IMR-90 (cell line): ENCODE data around the gene TAS2R16. TPM values are rescaled to one million over a fixed set of nuclear protein-coding genes. Genes with fewer than 3 reads are reported as not detected.

ENCODE experiments used
- ATAC-seq: fragments of 200-7000 bp; cut with Tn5 transposase; 2 replicates; pipeline ENCODE4 v1.9.1; 2020; ENCODE audit warnings: low read depth, mild to moderate bottlenecking, moderate library complexity
- BruUV-seq: library from RNA; stranded (reverse); fragments of 400-500 nt; replicated peaks from 2 replicates; lab custom pipeline; 2021; lab: Mats Ljungman, UMichigan
- CTCF ChIA-PET: fragments of 300-600 bp; formaldehyde crosslinking; extraction: SDS; loops from one replicate; lab custom pipeline; 2021; ENCODE audit warnings: antibody characterized with exemption; lab: Yijun Ruan, JAX
- POLR2A ChIA-PET: fragments of 300-600 bp; sonication (Branson Sonifier 250); formaldehyde crosslinking; loops from one replicate; lab custom pipeline; 2022; ENCODE audit warnings: antibody characterized with exemption; ENCODE audit not compliant: unreplicated experiment; lab: Charles Lee
- DNase-seq: peaks from one replicate; pipeline ENCODE4 v3.0.0; 2013
- H2AFZ ChIP-seq: replicated peaks from 2 replicates; pipeline ENCODE3; 2013; ENCODE audit warnings: low read length, mild to moderate bottlenecking; ENCODE audit not compliant: poor library complexity
- H2AK5ac ChIP-seq: 2 replicates; pipeline ENCODE4 v1.6.1; 2013; ENCODE audit warnings: low read depth, low read length, inconsistent platforms
- H2AK9ac ChIP-seq: replicated peaks from 2 replicates; pipeline ENCODE3; 2013; ENCODE audit warnings: mild to moderate bottlenecking, low read depth, low read length, moderate library complexity; ENCODE audit not compliant: poor library complexity
- H2BK120ac ChIP-seq: 2 replicates; pipeline ENCODE4 v1.6.1; 2013; ENCODE audit warnings: low read depth, low read length, inconsistent platforms
- H2BK15ac ChIP-seq: 3 replicates; pipeline ENCODE4 v1.6.1; 2013; ENCODE audit warnings: low read depth, low read length, inconsistent platforms
- H2BK20ac ChIP-seq: 2 replicates; pipeline ENCODE4 v1.6.1; 2013; ENCODE audit warnings: low read depth, mild to moderate bottlenecking, inconsistent platforms, low read length, moderate library complexity
- H2BK5ac ChIP-seq: 2 replicates; pipeline ENCODE4 v1.6.1; 2013; ENCODE audit warnings: mild to moderate bottlenecking, low read depth, low read length, inconsistent platforms; ENCODE audit not compliant: poor library complexity, severe bottlenecking
- H3K14ac ChIP-seq: replicated peaks from 2 replicates; pipeline ENCODE4 v1.6.1; 2013; ENCODE audit warnings: low read depth, low read length, inconsistent platforms
- H3K18ac ChIP-seq: 2 replicates; pipeline ENCODE4 v1.6.1; 2013; ENCODE audit warnings: low read depth, low read length, control low read depth
- H3K23ac ChIP-seq: 2 replicates; pipeline ENCODE4 v1.6.1; 2013; ENCODE audit warnings: low read depth, low read length, inconsistent platforms
- H3K27ac ChIP-seq: 2 replicates; pipeline ENCODE4 v1.5.1; 2013; ENCODE audit warnings: mild to moderate bottlenecking, control low read depth, low read length; ENCODE audit not compliant: insufficient read depth
- H3K27me3 ChIP-seq: 2 replicates; pipeline ENCODE4 v1.6.1; 2013; ENCODE audit warnings: low read length; ENCODE audit not compliant: control insufficient read depth, insufficient read depth
- H3K36me3 ChIP-seq: 2 replicates; pipeline ENCODE4 v1.6.1; 2013; ENCODE audit warnings: low read length, mixed read lengths; ENCODE audit not compliant: control insufficient read depth, insufficient read depth
- H3K4ac ChIP-seq: 2 replicates; pipeline ENCODE4 v1.6.1; 2013; ENCODE audit warnings: low read depth, low read length, inconsistent platforms
- H3K4me1 ChIP-seq: 2 replicates; pipeline ENCODE4 v1.6.1; 2013; ENCODE audit warnings: low read length, mixed read lengths; ENCODE audit not compliant: control insufficient read depth, insufficient read depth
- H3K4me2 ChIP-seq: 2 replicates; pipeline ENCODE4 v1.6.1; 2013; ENCODE audit warnings: low read depth, mild to moderate bottlenecking, control low read depth, low read length, moderate library complexity
- H3K4me3 ChIP-seq: 2 replicates; pipeline ENCODE4 v1.5.1; 2013; ENCODE audit warnings: low read depth, mild to moderate bottlenecking, control low read depth, low read length, moderate library complexity; ENCODE audit not compliant: insufficient read depth
- H3K56ac ChIP-seq: 2 replicates; pipeline ENCODE4 v1.6.1; 2013; ENCODE audit warnings: low read length, inconsistent platforms; ENCODE audit not compliant: insufficient read depth; ENCODE audit errors: extremely low read depth
- H3K79me1 ChIP-seq, 2 experiments: 2 replicates each; pipeline ENCODE4 v1.6.1; 2013; ENCODE audit warnings: low read length in 2 of 2, inconsistent platforms in 1 of 2, low read depth in 1 of 2
- H3K9ac ChIP-seq: 2 replicates; pipeline ENCODE4 v1.6.1; 2013; ENCODE audit warnings: low read depth, low read length, control low read depth
- H3K9me1 ChIP-seq: 2 replicates; pipeline ENCODE4 v1.6.1; 2013; ENCODE audit warnings: low read length, inconsistent platforms; ENCODE audit not compliant: insufficient read depth
- H3K9me3 ChIP-seq: 2 replicates; pipeline ENCODE4 v1.6.1; 2013; ENCODE audit warnings: low read length; ENCODE audit not compliant: control insufficient read depth, insufficient read depth
- H4K20me1 ChIP-seq: 2 replicates; pipeline ENCODE4 v1.6.1; 2013; ENCODE audit warnings: low read length, inconsistent platforms; ENCODE audit not compliant: insufficient read depth
- H4K5ac ChIP-seq: 2 replicates; pipeline ENCODE4 v1.6.1; 2013; ENCODE audit warnings: mild to moderate bottlenecking, low read depth, low read length, control low read depth
- H4K8ac ChIP-seq, 2 experiments: 2 replicates each; pipeline ENCODE4 v1.6.1; 2013; ENCODE audit warnings: low read depth in 2 of 2, low read length in 2 of 2, control low read depth in 1 of 2, inconsistent platforms in 1 of 2
- H4K91ac ChIP-seq: 2 replicates; pipeline ENCODE4 v1.6.1; 2013; ENCODE audit warnings: low read depth, low read length, inconsistent platforms; ENCODE audit not compliant: insufficient read depth
- BHLHE40 ChIP-seq: fragments of 150-350 bp; IDR thresholded peaks from 2 replicates; pipeline ENCODE4 v1.6.1; 2016; ENCODE audit warnings: mild to moderate bottlenecking, low read depth, low read length
- CEBPB ChIP-seq: IDR thresholded peaks from 2 replicates; pipeline ENCODE4 v1.6.1; 2012; ENCODE audit warnings: low read depth, low read length, improper control_type of control experiment
- CHD1 ChIP-seq: IDR thresholded peaks from 2 replicates; pipeline ENCODE4 v1.6.1; 2012; ENCODE audit warnings: low read depth, low read length, improper control_type of control experiment
- ELK1 ChIP-seq: fragments of 150-350 bp; IDR thresholded peaks from 2 replicates; pipeline ENCODE4 v1.6.1; 2016; ENCODE audit warnings: low read depth, mild to moderate bottlenecking, low read length, moderate library complexity, borderline replicate concordance
- FOS ChIP-seq: fragments of 150-350 bp; IDR thresholded peaks from 2 replicates; pipeline ENCODE4 v1.6.1; 2016; ENCODE audit warnings: low read depth, low read length
- MAFK ChIP-seq: IDR thresholded peaks from 2 replicates; pipeline ENCODE4 v1.6.1; 2012; ENCODE audit warnings: low read depth, low read length, improper control_type of control experiment
- MAZ ChIP-seq: IDR thresholded peaks from 2 replicates; pipeline ENCODE4 v1.6.1; 2012; ENCODE audit warnings: low read depth, mild to moderate bottlenecking, low read length, improper control_type of control experiment, moderate library complexity, borderline replicate concordance
- MXI1 ChIP-seq: IDR thresholded peaks from 2 replicates; pipeline ENCODE4 v1.6.1; 2012; ENCODE audit warnings: low read depth, mild to moderate bottlenecking, low read length, moderate library complexity, borderline replicate concordance
- NFE2L2 ChIP-seq: fragments of 150-350 bp; IDR thresholded peaks from 2 replicates; pipeline ENCODE4 v1.6.1; 2016; ENCODE audit warnings: low read depth, mild to moderate bottlenecking, low read length
- POLR2A ChIP-seq: IDR thresholded peaks from 2 replicates; pipeline ENCODE4 v1.6.1; 2012; ENCODE audit warnings: mild to moderate bottlenecking, low read depth, low read length
- RAD21 ChIP-seq: IDR thresholded peaks from 2 replicates; pipeline ENCODE4 v1.6.1; 2012; ENCODE audit warnings: low read length, improper control_type of control experiment
- RCOR1 ChIP-seq: IDR thresholded peaks from 2 replicates; pipeline ENCODE4 v1.6.1; 2012; ENCODE audit warnings: mild to moderate bottlenecking, low read length, improper control_type of control experiment; ENCODE audit not compliant: insufficient replicate concordance
- RFX5 ChIP-seq: IDR thresholded peaks from 2 replicates; pipeline ENCODE4 v1.8.0; 2012; ENCODE audit warnings: low read depth, mild to moderate bottlenecking, low read length, moderate library complexity
- SMC3 ChIP-seq: fragments of 150-350 bp; IDR thresholded peaks from 2 replicates; pipeline ENCODE4 v1.6.1; 2016; ENCODE audit warnings: low read depth, mild to moderate bottlenecking, antibody characterized with exemption, low read length, moderate library complexity
- USF2 ChIP-seq: fragments of 150-350 bp; IDR thresholded peaks from 2 replicates; pipeline ENCODE4 v1.6.1; 2017; ENCODE audit warnings: mild to moderate bottlenecking, antibody characterized with exemption, low read length, low read depth
- WGBS, 2 experiments: methylation state at CpG; one replicate each; pipeline versions ENCODE4 v1.1.5 to v1.1.7; 2013; ENCODE audit warnings: missing lambda C conversion rate in 2 of 2; ENCODE audit not compliant: insufficient read length in 1 of 2; ENCODE audit errors: extremely low coverage in 2 of 2; 5-methylcytosine and 5-hydroxymethylcytosine counted together
- dilution Hi-C: fragments of 300-500 bp; cut with HindIII; formaldehyde crosslinking; loops from one replicate; pipeline ENCODE4 v1.14.3; 2018; ENCODE audit warnings: low sequenced_read_pairs; ENCODE audit not compliant: unreplicated experiment
- in situ Hi-C: fragments of 300-500 bp; cut with MboI; formaldehyde crosslinking; loops from 3 replicates; pipeline ENCODE4 v1.14.3; 2019; ENCODE audit warnings: low sequenced_read_pairs, inconsistent platforms, mixed read lengths
- intact Hi-C: fragments of 100-400 bp; cut with micrococcal nuclease; formaldehyde crosslinking; loops from 2 replicates; pipeline ENCODE4 v1.10.0; 2022
- polyA plus RNA-seq, 3 experiments: library from polyadenylated mRNA; depleted of rRNA; stranded (reverse); fragments of >200 nt; gene quantifications; 2 replicates each; pipeline ENCODE4 v1.2.3, GENCODE V29; 2012; ENCODE audit warnings: low replicate concordance in 1 of 3
- total RNA-seq: library from RNA; depleted of rRNA; stranded (reverse); fragments of >200 nt; gene quantifications from 2 replicates; pipeline ENCODE4 v1.2.3, GENCODE V29; 2012
- TF ChIP-seq, protein P1 (sequence below): conservative IDR thresholded peaks from 2 replicates; pipeline ENCODE4 v1.5.1; 2012; ENCODE audit warnings: mild to moderate bottlenecking, low read depth, low read length, improper control_type of control experiment

TAS2R16 gene
- total and polyA plus RNA-seq, 2 of the 4 experiments (the other 2 are of a cell fraction): not detected

DNA sequence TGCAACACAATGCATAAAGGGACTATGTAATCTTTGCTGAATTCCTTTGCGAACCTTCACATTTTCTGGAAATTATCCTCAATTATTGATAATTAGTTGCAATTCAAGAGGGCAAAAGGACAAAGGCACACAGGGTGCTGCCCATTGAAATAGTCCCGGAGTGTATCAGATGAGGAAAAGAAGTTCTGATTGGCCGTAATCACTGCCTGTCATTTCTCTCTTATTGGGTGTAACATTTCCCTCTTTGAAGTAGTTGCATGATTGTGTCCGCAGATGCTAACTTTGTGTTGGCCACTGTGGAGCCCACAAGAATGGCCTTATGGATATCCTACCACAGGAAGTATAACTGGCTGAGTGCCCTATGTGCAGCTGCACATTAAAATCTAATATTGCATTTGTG is 35.1 kb upstream of the TAS2R16 start:
- no peaks in the 10 kb centered on the region for H3K27me3 ChIP-seq
- H2BK20ac ChIP-seq: no peak overlapping the region
- H2AFZ ChIP-seq: no peak overlapping the region
- in situ Hi-C loops (no loop called here), dilution Hi-C loops (no loop called here), intact Hi-C loops (no loop called here)
- no peak overlapping the region for H4K5ac ChIP-seq
- no peak for DNase-seq
- no CpG with 5 or more reads among the region's 4 CpGs for WGBS, 2 experiments
- H3K14ac ChIP-seq: no peak overlapping the region
- H3K4ac ChIP-seq: no peak overlapping the region
- H3K23ac ChIP-seq: no peak overlapping the region
- no peak overlapping the region for H3K4me2 ChIP-seq
- no peak overlapping the region for H3K18ac ChIP-seq
- no peak overlapping the region for H2BK15ac ChIP-seq
- H3K4me1 ChIP-seq: no peaks in the 10 kb centered on the region
- no TSS peak for BruUV-seq
- TF ChIP-seq CHD1 (no peak), RAD21 (no peak), RFX5 (no peak), CEBPB (no peak), MXI1 (no peak), MAZ (no peak), USF2 (no peak), SMC3 (no peak), NFE2L2 (no peak), ELK1 (no peak), POLR2A (no peak), MAFK (no peak), BHLHE40 (no peak), FOS (no peak), RCOR1 (no peak)
- TF ChIP-seq, protein P1, sequence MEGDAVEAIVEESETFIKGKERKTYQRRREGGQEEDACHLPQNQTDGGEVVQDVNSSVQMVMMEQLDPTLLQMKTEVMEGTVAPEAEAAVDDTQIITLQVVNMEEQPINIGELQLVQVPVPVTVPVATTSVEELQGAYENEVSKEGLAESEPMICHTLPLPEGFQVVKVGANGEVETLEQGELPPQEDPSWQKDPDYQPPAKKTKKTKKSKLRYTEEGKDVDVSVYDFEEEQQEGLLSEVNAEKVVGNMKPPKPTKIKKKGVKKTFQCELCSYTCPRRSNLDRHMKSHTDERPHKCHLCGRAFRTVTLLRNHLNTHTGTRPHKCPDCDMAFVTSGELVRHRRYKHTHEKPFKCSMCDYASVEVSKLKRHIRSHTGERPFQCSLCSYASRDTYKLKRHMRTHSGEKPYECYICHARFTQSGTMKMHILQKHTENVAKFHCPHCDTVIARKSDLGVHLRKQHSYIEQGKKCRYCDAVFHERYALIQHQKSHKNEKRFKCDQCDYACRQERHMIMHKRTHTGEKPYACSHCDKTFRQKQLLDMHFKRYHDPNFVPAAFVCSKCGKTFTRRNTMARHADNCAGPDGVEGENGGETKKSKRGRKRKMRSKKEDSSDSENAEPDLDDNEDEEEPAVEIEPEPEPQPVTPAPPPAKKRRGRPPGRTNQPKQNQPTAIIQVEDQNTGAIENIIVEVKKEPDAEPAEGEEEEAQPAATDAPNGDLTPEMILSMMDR: no peak
- H4K8ac ChIP-seq: no peak overlapping the region
- POLR2A ChIA-PET: no interaction called here
- H3K9ac ChIP-seq: no peak overlapping the region
- no peak for ATAC-seq
- H3K56ac ChIP-seq: no peak overlapping the region
- H4K20me1 ChIP-seq: no peaks in the 10 kb centered on the region
- no peak overlapping the region for H4K91ac ChIP-seq
- no peak overlapping the region for H3K27ac ChIP-seq
- H3K4me3 ChIP-seq: no peak overlapping the region
- no peak overlapping the region for H2BK5ac ChIP-seq
- no peaks in the 10 kb centered on the region for H3K9me1 ChIP-seq
- CTCF ChIA-PET: no interaction called here
- no peaks in the 10 kb centered on the region for H3K79me1 ChIP-seq
- H3K36me3 ChIP-seq: no peaks in the 10 kb centered on the region
- H2BK120ac ChIP-seq: no peak overlapping the region
- peaks cover 19% of the 10 kb centered on the region for H3K9me3 ChIP-seq
- no peak overlapping the region for H2AK5ac ChIP-seq
- no peak overlapping the region for H2AK9ac ChIP-seq
